Measurements from ENCODE around the gene MYOZ1.

GRCh38 chr10:73628405-73628804, 12.9 kb downstream of the MYOZ1 start:
- TF ChIP-seq CTCF (IDR thresholded peaks at IDR 0.05 in 4 of 5, conservative IDR thresholded peaks at IDR 0.05 in 1 of 5) (no peak), POLR2A (IDR thresholded peaks at IDR 0.05) (no peak)
